Upper lobe of left lung (tissue), 4 donors: ENCODE results near the gene PCDH12.

Experiments used
- POLR2A ChIP-seq, 4 donors: fragments of 450-650 bp; IDR thresholded peaks; one replicate each; pipeline ENCODE4 v1.5.1; 2016 to 2017; ENCODE audit warnings: antibody characterized with exemption in 4 of 4, mild to moderate bottlenecking in 2 of 4
- TF ChIP-seq, protein P1 (sequence below), 6 experiments: fragments of 450-650 bp in 4 of 6; fragments of 200-600 bp in 2 of 6; sonication (generic) in 2 of 6; IDR thresholded peaks; one replicate each; pipeline ENCODE4 v1.5.1; 2016 to 2019; ENCODE audit warnings: antibody characterized with exemption in 6 of 6

- TF ChIP-seq, protein P1, sequence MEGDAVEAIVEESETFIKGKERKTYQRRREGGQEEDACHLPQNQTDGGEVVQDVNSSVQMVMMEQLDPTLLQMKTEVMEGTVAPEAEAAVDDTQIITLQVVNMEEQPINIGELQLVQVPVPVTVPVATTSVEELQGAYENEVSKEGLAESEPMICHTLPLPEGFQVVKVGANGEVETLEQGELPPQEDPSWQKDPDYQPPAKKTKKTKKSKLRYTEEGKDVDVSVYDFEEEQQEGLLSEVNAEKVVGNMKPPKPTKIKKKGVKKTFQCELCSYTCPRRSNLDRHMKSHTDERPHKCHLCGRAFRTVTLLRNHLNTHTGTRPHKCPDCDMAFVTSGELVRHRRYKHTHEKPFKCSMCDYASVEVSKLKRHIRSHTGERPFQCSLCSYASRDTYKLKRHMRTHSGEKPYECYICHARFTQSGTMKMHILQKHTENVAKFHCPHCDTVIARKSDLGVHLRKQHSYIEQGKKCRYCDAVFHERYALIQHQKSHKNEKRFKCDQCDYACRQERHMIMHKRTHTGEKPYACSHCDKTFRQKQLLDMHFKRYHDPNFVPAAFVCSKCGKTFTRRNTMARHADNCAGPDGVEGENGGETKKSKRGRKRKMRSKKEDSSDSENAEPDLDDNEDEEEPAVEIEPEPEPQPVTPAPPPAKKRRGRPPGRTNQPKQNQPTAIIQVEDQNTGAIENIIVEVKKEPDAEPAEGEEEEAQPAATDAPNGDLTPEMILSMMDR (IDR thresholded peaks at IDR 0.05), result peak in 5 of 6 experiments; percentile 69 to 78 (median 72)
- TF ChIP-seq POLR2A (IDR thresholded peaks at IDR 0.05), result no peak
Observed at GRCh38 chr5:141992349-141992963, 34.5 kb upstream of the PCDH12 start.
